Measurements from ENCODE around the gene CREB3.

The CREB3 gene, protein sequence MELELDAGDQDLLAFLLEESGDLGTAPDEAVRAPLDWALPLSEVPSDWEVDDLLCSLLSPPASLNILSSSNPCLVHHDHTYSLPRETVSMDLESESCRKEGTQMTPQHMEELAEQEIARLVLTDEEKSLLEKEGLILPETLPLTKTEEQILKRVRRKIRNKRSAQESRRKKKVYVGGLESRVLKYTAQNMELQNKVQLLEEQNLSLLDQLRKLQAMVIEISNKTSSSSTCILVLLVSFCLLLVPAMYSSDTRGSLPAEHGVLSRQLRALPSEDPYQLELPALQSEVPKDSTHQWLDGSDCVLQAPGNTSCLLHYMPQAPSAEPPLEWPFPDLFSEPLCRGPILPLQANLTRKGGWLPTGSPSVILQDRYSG

DNA sequence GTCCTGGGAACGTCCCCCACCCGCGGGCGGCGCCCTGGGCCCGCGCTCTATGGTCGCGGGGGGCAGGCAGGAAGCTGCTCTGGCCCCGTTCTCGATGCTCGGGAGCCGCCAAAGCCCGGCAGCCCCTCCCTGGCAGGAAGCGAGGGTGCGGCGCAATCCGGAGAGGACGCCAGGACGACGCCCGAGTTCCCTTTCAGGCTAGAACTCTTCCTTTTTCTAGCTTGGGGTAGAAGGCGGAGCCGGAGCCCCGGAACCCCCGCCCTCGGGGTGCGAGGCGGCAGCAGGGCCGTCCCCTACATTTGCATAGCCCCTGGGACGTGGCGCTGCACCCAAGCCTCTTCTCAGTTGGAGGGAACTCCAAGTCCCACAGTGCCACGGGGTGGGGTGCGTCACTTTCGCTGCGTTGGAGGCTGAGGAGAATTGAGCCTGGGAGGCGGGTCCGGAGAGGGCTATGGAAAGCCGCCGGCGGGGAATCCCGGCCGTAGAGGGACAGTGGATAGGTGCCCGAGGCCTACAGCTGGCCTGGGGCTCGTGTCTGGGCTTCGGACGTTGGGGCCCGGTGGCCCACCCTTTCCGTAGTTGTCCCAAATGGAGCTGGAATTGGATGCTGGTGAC is at the start of gene CREB3, which contains the start of gene TLN1:
CREB3 (plus strand) TSS at position 482 of the 615 bp plus-strand sequence; CDS start at position 589, 107 bp downstream.
TLN1 (minus strand) TSS at position 11 of the 615 bp plus-strand sequence. CDS start 6,501 bp downstream, outside the sequence.
- DNase-seq (ENCODE audit: low read depth in 2 of 3, low spot score in 1 of 3), result peak; percentile 94 to 97 (median 94)

DNA sequence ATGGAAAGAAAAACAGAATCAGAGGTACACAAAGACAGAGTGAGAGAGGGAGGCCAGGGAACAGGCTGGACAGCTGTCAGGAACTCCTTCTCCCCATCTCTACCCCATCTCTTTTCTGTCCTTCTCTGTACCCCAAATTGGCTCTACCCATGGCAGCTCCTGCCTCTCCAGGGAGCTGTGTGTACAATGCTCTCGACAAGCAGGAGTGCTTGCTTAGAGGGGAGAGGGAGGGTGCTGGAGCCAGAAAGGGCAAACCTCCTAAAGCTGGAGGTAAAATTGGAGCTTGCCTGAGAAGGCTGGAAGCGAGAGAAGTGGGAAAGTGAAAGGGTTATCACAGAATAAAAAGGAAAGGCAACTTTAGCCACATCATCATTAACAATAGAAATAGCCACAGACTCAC is 49.1 kb upstream of the CREB3 start:
- DNase-seq (ENCODE audit: low read depth in 2 of 3, low spot score in 1 of 3), result no peak

DNA sequence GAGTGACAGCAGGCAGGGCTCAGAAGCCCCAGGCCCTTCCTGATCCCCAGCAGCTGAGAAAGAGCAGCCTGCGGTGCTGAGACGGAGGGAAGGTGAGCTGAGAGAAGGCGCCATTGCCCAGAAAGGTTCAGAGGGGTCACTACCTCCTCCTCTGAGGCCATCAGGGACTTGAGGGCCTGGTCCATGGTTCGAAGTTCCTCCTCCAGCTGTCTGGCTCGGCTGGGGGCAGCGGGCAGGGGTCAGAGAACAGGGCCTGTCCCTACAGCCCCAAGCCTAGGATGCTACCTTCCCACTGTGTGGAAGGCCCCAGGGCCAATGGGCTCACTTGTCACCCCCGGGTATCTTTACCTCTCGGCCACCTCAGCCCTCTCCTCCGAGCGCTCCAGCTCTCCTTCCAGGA is 47.5 kb upstream of the CREB3 start:
- DNase-seq (ENCODE audit: low read depth in 2 of 3, low spot score in 1 of 3), result no peak

DNA sequence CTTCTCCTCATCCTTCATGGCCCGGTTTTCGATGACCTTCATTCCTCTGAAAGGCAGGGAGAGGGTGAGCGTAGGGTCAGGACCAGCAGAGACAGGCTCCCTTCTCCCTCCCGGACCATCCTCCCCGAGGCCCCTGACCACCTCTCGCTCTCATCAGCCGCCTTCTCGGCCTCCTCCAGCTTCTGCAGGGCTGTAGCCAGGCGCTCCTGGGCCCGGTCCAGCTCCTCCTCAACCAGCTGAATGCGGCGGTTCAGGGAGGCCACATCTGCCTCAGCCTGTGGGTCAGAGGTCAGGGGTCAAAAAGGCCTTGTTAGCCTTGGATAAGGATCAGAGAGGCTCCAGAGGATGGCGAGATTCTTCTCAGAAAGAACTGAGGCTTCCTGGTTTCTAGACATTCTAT is 47.0 kb upstream of the CREB3 start:
- DNase-seq (ENCODE audit: low read depth in 2 of 3, low spot score in 1 of 3), result no peak

DNA sequence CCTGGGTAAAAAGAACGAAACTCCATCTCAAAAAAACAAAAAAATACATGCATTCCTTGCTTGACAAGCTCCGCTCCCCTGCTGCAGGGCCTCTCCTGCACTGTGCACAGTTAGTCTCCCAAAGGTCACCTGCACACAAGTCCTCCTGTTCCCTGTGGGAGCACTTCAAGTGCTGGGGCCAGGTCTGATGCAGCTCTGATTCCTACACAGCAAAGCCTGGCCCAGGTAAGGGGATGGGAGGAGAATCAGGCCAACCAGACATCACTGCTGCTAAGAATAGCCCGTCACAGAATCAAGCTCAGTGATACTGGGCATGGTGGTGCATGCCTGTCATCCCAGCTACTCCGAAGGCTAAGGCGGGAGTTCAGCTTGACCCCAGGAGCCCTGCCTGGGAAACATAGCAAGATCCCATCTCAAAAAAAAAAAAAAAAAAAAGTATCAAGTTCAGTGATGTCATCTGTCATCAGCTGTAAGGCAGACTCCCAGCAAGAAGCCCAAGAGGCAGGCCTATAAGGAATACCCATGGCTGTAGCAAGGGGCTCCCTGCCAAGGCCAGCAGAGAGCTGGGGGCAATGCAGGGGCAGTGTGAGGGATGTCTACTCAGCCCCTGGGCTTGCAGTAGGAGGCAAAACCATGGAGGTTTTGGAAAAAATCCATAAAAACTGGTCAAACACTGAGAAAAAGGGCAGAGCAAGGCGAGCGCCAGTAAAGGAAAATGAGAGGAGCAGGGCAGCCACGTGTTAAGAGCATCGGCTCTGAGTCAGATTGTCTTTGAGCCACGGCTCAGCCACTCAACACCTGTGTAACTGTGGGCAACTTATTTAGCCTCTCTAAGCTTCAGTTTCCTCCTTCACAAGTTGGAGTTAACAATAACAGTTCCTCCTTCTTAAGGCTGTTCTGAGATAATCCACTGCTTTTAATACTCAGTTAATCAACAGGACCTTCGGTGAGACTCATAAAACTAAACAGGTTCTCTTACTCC is 46.0 kb upstream of the CREB3 start:
- DNase-seq (ENCODE audit: low read depth in 2 of 3, low spot score in 1 of 3), result no peak

DNA sequence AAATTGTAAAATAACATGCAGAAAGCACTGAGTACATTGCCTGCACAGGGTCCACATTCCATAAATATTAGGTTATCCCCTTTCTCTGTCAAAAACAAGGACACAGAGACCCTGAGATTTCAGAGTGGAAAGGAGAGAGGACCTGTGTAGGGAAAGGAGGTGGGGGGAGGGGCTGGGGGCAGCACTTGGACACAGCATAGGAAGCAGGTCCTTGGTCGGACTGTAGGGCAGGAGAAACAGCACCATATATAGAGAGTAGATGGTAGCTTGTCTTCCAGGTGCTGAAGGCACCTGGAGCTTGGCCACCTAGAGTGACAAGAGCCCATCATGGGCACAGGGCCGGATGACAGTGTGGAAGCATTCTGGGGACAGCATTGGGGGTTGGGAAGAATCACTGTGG is 45.2 kb upstream of the CREB3 start:
- no peak for DNase-seq (ENCODE audit: low read depth in 2 of 3, low spot score in 1 of 3)

DNA sequence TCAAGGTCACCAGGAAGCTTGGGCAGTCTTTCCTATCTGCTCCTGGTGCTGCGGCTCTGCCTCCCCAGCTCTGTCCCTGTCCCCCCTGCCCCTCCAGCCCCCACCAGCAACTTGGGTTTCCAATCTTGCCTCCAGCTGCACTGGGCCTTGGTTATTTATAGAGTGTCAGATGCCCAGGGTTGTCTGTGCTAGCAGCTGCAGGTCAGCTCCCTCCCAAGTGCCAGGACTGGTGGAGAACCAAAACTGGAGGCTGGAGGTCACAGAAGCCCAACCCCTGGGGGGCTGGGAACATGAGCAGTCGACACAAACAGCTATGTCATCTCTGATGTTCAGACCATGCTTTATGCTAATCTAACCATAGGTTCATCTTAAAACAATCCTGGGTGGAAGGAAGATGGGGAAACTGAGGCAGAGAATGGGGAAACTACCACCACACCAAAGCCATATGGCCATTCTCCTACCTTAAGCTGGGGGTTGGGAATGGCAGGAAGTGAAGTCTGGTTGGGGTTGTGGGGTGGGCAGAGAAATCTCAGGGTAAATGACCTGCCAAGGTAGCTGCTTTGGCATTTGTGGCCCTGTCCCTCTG is 44.4 kb upstream of the CREB3 start:
- DNase-seq (ENCODE audit: low read depth in 2 of 3, low spot score in 1 of 3), result no peak

DNA sequence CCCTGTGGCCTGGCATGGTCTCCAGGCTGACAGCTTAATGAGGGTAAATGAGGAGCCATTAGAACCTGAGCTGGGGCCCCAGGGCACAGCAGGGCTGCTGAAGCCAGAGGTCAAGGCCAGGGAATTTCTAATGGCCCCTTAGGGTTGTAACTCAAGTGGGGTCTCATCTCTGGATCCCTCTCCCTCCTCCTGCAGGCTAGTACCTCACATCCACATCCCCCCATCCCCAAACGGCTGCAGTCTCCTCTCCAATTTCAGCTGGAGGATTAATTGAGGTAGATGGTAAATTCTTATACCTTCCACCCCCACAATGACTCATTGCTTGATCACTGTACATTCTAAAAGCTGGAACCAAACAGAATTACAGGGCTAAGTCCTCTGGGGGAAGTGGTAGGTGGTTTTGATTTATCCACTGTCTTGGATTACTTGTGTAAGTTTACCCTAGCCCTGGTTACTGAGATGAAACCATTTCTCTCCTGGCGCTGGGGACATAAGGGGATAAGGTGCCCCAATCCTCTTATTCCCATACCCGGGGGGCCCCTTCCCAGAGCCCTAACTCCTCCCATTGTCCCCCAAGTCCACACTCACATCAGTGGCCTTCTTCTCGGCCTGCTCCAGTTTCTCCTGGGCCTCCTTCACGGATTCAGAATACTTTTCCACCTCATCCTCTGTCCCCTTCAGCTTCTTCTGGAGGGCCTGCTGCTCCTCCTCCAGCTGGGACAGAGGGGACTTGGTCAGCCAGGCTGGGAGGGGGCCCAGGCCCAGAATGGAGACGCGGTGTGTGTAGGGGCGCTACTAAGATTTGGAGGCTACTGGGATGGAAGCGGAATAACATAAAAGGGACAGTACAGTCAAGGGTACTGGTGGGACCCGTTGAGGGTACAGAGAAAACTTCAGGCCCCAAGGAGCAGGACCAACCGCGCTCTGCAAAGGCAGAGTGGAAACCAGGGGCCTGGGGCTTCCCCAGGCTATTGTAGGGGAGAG is 43.6 kb upstream of the CREB3 start:
- no peak for DNase-seq (ENCODE audit: low read depth in 2 of 3, low spot score in 1 of 3)

DNA sequence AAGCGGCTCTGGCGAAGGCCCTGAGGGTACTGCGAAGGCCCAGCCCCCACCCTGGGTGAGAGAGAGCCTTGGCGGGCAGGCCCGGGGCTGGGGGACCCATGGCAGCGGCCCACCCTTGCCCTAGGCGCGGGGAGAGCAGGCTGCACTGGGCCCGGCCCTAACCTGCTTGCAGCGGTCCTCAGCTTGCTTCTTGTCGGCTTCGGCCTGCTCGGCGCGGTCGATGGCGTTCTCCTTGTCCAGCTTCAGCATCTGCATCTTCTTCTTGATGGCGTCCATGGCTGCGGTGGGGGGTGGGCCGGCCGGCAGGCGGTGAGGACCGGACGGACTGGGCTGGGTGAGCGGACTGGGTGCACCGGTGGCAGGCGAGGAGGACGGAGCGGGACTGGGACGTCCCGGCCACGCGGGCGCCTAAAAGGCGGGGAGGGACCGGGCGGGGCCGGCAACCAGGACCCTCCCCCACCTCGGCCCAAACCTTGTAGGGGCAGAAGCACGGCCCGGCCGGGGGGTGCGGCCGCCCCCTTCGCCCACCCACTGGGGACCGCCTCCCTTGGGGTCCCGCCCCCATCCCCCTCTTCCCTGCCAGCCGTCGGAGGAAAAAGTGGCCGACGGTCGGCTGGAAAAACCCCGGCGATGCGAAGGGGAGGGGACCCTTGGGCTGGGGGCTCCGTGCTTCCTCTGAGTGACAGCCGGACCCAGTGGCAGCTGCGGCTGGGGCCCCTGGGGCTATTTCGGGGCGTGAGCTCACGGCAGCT is 42.7 kb upstream of the CREB3 start, which contains the start of gene TPM2:
TPM2 (minus strand) TSS at position 384 of the 752 bp plus-strand sequence; CDS start at position 276, 108 bp downstream.
- no peak for DNase-seq (ENCODE audit: low read depth in 2 of 3, low spot score in 1 of 3)

DNA sequence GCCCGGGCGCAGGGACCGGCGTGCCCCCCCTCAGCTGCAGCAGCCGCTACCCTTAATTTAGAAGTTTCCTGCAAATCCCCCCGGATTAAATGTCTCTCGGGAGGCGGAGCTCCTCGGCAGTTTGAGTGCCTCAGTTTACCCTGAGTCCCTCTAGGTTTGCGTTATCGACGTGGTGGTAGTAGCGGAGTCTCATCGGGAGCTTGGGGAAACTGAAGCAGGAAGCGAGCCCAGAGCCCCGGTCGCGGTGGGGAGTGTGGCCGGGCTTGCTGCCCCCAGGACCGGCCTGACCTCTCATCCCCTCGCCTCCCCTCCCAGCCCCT is 42.2 kb upstream of the CREB3 start:
- DNase-seq (ENCODE audit: low read depth in 2 of 3, low spot score in 1 of 3), result no peak

DNA sequence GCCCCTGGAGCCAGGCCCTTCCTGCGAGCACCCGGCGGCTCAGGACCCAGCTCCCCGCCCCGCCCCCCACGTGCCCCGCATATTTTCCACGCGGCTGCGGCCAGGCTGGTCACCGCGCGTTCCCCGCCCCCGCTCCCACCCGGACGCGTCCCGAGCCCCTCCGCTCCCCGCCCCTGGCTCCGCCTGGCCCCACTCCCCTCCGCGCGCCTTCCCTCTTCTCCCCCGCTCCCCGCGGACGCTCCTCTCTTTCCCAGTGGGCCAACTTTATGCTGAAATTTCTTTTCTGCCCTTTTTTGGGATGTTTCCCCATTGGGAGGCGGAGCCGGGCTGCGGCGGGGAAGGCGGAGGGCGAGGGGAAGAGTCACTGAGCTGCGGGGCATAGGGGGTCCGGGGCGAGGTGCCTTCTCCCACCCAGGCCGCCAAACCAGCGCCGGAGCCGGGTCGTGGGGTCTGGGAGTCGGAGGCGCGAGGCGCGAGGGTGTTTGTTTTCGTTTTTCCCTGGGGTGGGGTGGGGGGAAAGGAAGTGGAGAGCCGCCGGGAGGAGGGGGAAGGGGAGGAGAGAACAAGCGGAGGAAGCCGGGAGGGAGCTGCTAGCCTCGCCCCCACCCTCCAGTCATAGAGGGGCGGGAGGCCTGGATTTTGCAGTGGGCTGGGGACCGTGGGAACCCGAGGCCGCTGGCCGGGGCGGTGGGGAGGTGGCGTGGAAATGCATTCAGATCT is 41.7 kb upstream of the CREB3 start:
- DNase-seq (ENCODE audit: low read depth in 2 of 3, low spot score in 1 of 3), result peak in 2 of 3 donors; percentile 8 to 30

DNA sequence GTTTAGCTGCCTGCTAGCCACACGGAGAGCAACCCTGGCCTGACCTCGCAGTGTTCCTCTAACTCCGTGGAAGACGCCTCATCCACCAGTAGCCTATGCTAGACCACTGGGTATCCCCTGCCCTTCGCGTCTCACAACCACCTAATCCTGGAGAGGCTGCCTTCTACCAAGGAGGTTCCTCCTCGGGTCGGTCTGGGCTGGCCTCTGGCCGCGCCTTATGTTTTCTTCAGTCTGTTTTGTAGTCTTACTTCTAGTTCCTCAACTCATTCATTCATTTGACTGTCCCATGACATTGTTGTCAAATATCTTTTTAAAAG is 41.2 kb upstream of the CREB3 start:
- DNase-seq (ENCODE audit: low read depth in 2 of 3, low spot score in 1 of 3), result no peak

DNA sequence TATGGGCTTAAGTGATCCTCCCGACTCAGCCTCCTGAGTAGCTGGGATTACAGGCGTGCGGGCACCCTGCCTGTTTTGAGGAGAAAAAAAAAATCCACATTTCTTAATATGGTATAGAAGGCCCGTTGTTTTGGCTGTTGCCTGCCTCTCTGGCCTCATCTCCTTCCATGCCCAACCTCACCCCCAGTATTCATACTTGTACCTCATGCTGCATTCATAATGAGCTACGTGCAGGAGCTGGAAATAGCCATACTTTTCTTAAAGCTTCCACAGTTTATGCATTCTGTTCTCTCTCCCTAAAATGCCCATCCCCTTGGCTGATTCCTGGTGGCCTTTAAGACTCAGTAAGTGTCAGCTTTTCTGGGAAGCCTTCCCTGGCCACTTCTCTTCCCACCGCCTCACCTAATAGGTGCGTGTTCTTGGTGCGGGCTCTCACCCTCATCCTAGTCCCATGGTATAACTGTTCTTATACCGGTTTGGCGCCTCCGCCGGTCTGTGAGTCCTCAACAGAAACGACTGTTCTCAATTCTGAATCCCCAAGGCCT is 40.6 kb upstream of the CREB3 start:
- DNase-seq (ENCODE audit: low read depth in 2 of 3, low spot score in 1 of 3), result no peak

DNA sequence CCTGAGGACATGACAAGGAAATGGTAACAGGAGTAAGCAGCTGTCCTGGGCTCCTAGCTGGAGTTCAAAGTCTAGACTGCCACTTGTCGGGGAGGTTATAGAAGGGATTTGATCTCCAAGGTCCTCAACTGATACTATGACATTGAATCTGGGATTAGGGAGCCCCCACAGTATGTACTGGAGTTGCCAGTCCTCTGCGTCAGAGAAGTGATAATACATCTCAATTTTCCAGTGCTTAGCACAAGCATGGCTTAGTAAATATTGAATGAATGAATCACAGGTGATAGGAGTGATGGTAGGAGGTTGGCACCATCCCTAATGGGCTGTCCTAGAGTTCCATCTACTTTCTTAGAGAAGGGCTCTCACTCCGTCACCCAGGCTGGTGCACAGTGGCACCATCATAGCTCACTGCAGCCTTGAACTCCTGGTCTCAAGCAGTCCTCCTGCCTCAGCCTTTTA is 36.5 kb upstream of the CREB3 start:
- DNase-seq (ENCODE audit: low read depth in 2 of 3, low spot score in 1 of 3), result no peak

DNA sequence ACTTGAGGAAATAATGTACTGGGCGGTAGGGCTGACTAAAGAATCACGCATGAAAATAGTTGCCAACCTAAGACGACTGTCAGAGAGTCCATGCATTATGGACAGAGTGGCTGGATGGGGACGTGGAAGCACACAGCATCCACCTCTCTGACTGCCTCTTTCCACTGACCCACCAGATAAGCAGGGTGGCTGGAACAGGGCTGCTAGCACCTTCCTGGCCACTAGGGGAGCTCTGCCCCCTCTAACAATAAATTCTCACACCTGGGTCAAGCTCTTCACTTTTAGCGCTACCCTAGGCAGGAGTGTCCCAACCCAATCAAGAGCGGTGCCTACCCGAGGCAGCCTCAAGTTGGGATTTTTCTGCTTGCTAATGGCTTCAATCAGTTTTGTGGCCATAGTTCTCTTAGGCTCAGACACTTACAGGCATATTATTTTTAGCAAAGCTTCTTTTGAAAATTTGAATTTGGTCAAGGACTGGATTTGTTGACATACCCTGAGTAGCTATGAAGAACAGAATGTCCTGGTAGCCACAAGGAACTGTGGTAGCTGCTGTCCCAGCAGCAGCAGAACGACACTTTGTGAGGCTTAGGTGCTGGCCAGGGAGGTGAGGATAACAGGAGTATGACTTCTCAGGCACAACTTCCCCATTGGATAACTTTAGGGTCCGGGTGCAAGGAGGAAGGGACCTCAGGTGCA is 35.8 kb upstream of the CREB3 start:
- peak; percentile 24 to 50 (median 26) for DNase-seq (ENCODE audit: low read depth in 2 of 3, low spot score in 1 of 3)

DNA sequence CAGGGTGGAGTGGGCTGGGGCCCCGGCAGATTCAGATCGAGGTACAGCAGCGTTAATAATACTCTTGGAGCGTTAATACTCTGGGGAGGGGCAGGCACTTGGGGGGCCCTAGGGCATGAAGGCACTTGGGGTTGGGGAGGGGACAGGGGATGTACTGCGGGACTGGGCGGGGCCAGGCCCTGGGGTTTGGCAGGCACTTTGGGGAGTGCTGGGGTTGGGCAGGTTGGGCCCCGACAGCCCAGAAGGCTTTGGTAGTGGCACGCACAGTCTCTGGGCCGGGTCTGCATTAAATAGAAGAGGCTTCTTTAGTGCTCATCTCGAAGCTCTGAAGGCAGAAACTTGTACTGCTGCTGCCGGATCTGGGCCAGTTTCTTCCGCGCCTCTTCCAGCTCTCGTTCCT is 35.0 kb upstream of the CREB3 start:
- DNase-seq (ENCODE audit: low read depth in 2 of 3, low spot score in 1 of 3), result no peak

DNA sequence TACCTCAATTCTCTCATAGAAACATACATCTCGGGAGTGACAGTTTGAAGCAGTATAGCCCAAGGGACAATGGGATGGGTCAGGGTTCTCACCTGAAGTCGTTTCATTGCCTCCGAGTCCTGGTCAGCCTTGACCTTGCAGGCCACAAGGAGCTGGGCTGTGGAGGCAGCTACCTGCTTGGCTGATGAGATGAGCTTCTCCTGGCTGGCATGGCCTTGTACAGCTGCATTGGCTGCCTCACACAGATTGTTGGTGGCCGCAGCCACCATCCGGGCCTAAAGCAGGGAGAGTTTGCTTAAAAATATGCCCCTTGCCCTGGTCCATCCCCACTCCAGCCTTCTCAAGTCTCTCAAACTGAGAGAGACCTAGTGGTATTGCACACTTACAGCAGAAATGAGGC is 34.2 kb upstream of the CREB3 start:
- DNase-seq (ENCODE audit: low read depth in 2 of 3, low spot score in 1 of 3), result no peak

DNA sequence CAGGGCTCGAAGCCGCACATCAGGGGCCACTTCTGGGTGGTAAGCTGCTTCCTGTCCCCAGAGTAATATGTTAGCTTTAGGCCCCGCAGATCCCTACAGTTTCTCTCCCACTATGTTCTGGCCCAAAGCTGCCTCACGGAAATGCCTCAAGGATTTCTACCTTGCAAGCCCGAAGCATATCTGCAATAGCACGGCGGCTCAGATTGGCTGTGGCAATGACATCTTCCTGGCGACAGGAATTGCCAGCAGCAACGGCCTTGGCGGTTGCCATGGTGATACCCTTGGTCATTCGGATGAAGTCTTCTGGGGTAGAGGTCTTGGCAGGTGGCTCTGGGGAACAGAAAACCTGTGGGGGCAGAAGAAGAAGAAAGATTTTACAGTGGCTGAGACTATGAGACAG is 32.4 kb upstream of the CREB3 start:
- no peak for DNase-seq (ENCODE audit: low read depth in 2 of 3, low spot score in 1 of 3)

All from stimulated activated CD4-positive, alpha-beta T cell treated with anti-CD3 and anti-CD28 coated beads, Interleukin-12 subunit alpha, Interleukin-12 subunit beta, amount 100 ng/mL, for 48 hours (primary cell).